Esophagus squamous epithelium (tissue), 5 donors: ENCODE results near the gene RHOT2. TPM values are rescaled to one million over a fixed set of nuclear protein-coding genes. Genes with fewer than 3 reads are reported as not detected.

ENCODE experiments used
- DNase-seq: peaks from one replicate; lab custom pipeline; 2025; lab: John Stamatoyannopoulos, UW
- H3K27ac ChIP-seq, 4 donors: fragments of 200-600 bp; sonication (generic); one replicate each; pipeline ENCODE4 v1.5.1; 2016 to 2019; ENCODE audit warnings: mild to moderate bottlenecking in 1 of 4
- H3K27me3 ChIP-seq, 4 donors: fragments of 200-600 bp; sonication (generic); 1 replicate in 3 of 4; 2 replicates in 1 of 4; pipeline versions ENCODE4 v1.5.1 to v1.6.0; 2017 to 2021; ENCODE audit warnings: antibody characterized with exemption in 1 of 4
- H3K36me3 ChIP-seq, 3 donors: fragments of 200-600 bp; sonication (generic); one replicate each; pipeline ENCODE4 v1.5.1; 2016 to 2019
- H3K4me1 ChIP-seq, 3 donors: fragments of 200-600 bp; sonication (generic); one replicate each; pipeline ENCODE4 v1.5.1; 2017 to 2019
- H3K4me3 ChIP-seq, 4 donors: fragments of 200-600 bp; sonication (generic); 1 replicate in 3 of 4; 2 replicates in 1 of 4; pipeline ENCODE4 v1.5.1; 2016 to 2019; ENCODE audit warnings: mild to moderate bottlenecking in 2 of 4, moderate library complexity in 1 of 4
- H3K9me3 ChIP-seq, 3 donors: fragments of 200-600 bp; sonication (generic); one replicate each; pipeline ENCODE4 v1.5.1; 2016 to 2019
- CTCF ChIP-seq, 6 experiments: fragments of 450-650 bp in 4 of 6; fragments of 200-600 bp in 2 of 6; sonication (generic) in 2 of 6; IDR thresholded peaks; one replicate each; pipeline ENCODE4 v1.5.1; 2016 to 2019; ENCODE audit warnings: antibody characterized with exemption in 6 of 6, mild to moderate bottlenecking in 4 of 6, moderate library complexity in 4 of 6
- POLR2A ChIP-seq, 4 donors: fragments of 450-650 bp; IDR thresholded peaks; one replicate each; pipeline ENCODE4 v1.6.1; 2017; ENCODE audit warnings: antibody characterized with exemption in 4 of 4, mild to moderate bottlenecking in 4 of 4, moderate library complexity in 3 of 4
- WGBS, 2 donors: methylation state at CpG; one replicate each; pipeline ENCODE4 v1.1.5; 2018; 5-methylcytosine and 5-hydroxymethylcytosine counted together
- intact Hi-C: fragments of 100-400 bp; cut with DNase I; formaldehyde crosslinking; loops from one replicate; pipeline ENCODE4 v1.15.0; 2022
- total RNA-seq, 4 donors: library from RNA; depleted of rRNA; stranded (reverse); fragments of >200 nt; gene quantifications; one replicate each; pipeline ENCODE4 v1.1.0, GENCODE V29; 2016
- donor health status: DM: yes; HTN: yes; CAD: no.

Gene RHOT2
- total RNA-seq, 4 donors from 2014 or later, result 28.4 to 70.2 (median 48.9) TPM

- H3K4me3 ChIP-seq, result peak overlapping the region; percentile 60 to 92 (median 72)
- WGBS, 2 donors, result 15% methylated on average over 6 of the region's 24 CpGs; no CpG with 5 or more reads in 1 of the 2 donors
- peak overlapping the region; percentile 86 to 91 (median 88) for H3K27ac ChIP-seq
- peaks cover 0 to 16% (median 0%) of the 10 kb centered on the region in 3 donors for H3K36me3 ChIP-seq
- intact Hi-C loops, result no loop called here
- H3K27me3 ChIP-seq, result no peaks in the 10 kb centered on the region
- no peaks in the 10 kb centered on the region for H3K9me3 ChIP-seq
- peaks cover 33 to 78% (median 34%) of the 10 kb centered on the region in 3 donors for H3K4me1 ChIP-seq
- TF ChIP-seq CTCF (IDR thresholded peaks at IDR 0.05), result peak in 5 of 6 experiments; percentile 19 to 51 (median 31)
- no peak for TF ChIP-seq POLR2A (IDR thresholded peaks at IDR 0.05)
- no peak for DNase-seq
Observed at GRCh38 chr16:648071-648780, 19.7 kb upstream of the RHOT2 start.

- TF ChIP-seq CTCF (IDR thresholded peaks at IDR 0.05) (peak in 3 of 6 experiments; percentile 6 to 10 (median 7)), POLR2A (IDR thresholded peaks at IDR 0.05) (peak in 1 of 4 donors; percentile 37)
- 0% methylated on average over 5 of the region's 91 CpGs; no CpG with 5 or more reads in 1 of the 2 donors for WGBS, 2 donors
- peaks cover 32 to 70% (median 33%) of the 10 kb centered on the region in 3 donors for H3K4me1 ChIP-seq
- peaks cover 0 to 24% (median 0%) of the 10 kb centered on the region in 3 donors for H3K36me3 ChIP-seq
- no peaks in the 10 kb centered on the region for H3K9me3 ChIP-seq
- no peaks in the 10 kb centered on the region for H3K27me3 ChIP-seq
- intact Hi-C loops, result no loop called here
- H3K27ac ChIP-seq, result peak within 1 kb of the TSS; percentile 86 to 91 (median 88)
- DNase-seq, result peak; percentile 35
- H3K4me3 ChIP-seq, result peak within 1 kb of the TSS; percentile 60 to 92 (median 72)
Observed at GRCh38 chr16:648781-649589, 18.9 kb upstream of the RHOT2 start, which contains the start of gene WDR90. Gene WDR90 (plus strand): TSS chr16:649365. CDS start chr16:649417, 52 bp downstream.

GRCh38 chr16:649631-650030 lies 18.3 kb upstream of the RHOT2 start:
- no peaks in the 10 kb centered on the region for H3K27me3 ChIP-seq
- peaks cover 32 to 64% (median 33%) of the 10 kb centered on the region in 3 donors for H3K4me1 ChIP-seq
- peak overlapping the region in 3 of 4 donors; percentile 86 to 91 (median 87) for H3K27ac ChIP-seq
- no peak for TF ChIP-seq POLR2A (IDR thresholded peaks at IDR 0.05)
- no peak for TF ChIP-seq CTCF (IDR thresholded peaks at IDR 0.05)
- peak overlapping the region; percentile 60 to 92 (median 72) for H3K4me3 ChIP-seq
- DNase-seq, result no peak
- intact Hi-C loops, result no loop called here
- H3K9me3 ChIP-seq, result no peaks in the 10 kb centered on the region
- no CpG with 5 or more reads among the region's 44 CpGs for WGBS, 2 donors
- peaks cover 0 to 26% (median 0%) of the 10 kb centered on the region in 3 donors for H3K36me3 ChIP-seq

GRCh38 chr16:651844-652243 lies 16.1 kb upstream of the RHOT2 start:
- Histone ChIP-seq H3K4me1 (peaks cover 22 to 41% (median 30%) of the 10 kb centered on the region in 3 donors), H3K27me3 (no peaks in the 10 kb centered on the region), H3K4me3 (no peak overlapping the region), H3K9me3 (no peaks in the 10 kb centered on the region), H3K27ac (no peak overlapping the region), H3K36me3 (peaks cover 0 to 48% (median 5%) of the 10 kb centered on the region in 3 donors)
- TF ChIP-seq POLR2A (IDR thresholded peaks at IDR 0.05), result no peak
- TF ChIP-seq CTCF (IDR thresholded peaks at IDR 0.05), result no peak
- intact Hi-C loops, result no loop called here
- no peak for DNase-seq
- 40% methylated on average over 1 of the region's 22 CpGs; no CpG with 5 or more reads in 1 of the 2 donors for whole genome bisulfite sequencing, 2 donors
